Sigmoid colon (tissue), 4 donors: Measurements from ENCODE around the gene PARP4.

ENCODE experiments used
- EP300 ChIP-seq, 4 donors: sonication (generic); formaldehyde crosslinking; IDR thresholded peaks; one replicate each; pipeline ENCODE4 v1.6.1; 2017; ENCODE audit warnings: antibody characterized with exemption in 4 of 4
- POLR2A ChIP-seq, 2 donors: fragments of 450-650 bp; IDR thresholded peaks; one replicate each; pipeline ENCODE4 v1.6.1; 2016; ENCODE audit warnings: antibody characterized with exemption in 2 of 2, mild to moderate bottlenecking in 2 of 2, moderate library complexity in 2 of 2
- POLR2AphosphoS5 ChIP-seq, 4 donors: sonication (generic); formaldehyde crosslinking; IDR thresholded peaks; one replicate each; pipeline ENCODE4 v1.6.1; 2017; ENCODE audit warnings: antibody characterized with exemption in 4 of 4
- TF ChIP-seq, protein P1 (sequence below), 4 experiments: fragments of 450-650 bp in 3 of 4; fragments of 200-600 bp in 1 of 4; IDR thresholded peaks; one replicate each; pipeline ENCODE4 v1.5.1; 2016 to 2019; ENCODE audit warnings: antibody characterized with exemption in 4 of 4, mild to moderate bottlenecking in 3 of 4, moderate library complexity in 2 of 4

DNA sequence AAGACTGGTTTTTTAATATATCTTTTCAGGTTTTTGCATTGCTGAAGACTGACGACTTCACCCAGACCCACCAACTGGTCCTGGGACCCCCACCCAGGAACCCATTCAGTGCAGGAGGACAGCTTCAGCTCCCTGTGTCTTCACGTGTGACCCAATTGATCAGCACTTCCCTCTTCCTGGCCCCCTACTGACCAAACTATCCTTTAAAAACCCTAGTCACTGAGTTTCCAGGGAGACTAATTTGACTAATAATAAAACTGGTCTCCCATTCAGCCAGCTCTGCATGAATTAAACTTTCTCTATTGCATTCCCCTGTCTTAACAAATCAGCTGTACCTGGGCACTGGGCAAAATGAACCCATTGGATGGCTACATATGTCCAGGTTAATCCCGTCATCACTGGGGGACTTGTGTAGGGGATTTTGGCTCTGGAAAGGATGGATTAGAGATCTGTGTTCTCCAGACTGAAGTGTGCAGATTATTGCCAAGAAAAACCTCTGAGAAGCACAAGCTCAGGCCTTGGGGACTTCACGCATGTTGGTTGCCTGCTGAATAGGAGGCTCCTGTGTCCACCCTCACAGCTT lies 16.3 kb upstream of the PARP4 start:
- TF ChIP-seq, protein P1, sequence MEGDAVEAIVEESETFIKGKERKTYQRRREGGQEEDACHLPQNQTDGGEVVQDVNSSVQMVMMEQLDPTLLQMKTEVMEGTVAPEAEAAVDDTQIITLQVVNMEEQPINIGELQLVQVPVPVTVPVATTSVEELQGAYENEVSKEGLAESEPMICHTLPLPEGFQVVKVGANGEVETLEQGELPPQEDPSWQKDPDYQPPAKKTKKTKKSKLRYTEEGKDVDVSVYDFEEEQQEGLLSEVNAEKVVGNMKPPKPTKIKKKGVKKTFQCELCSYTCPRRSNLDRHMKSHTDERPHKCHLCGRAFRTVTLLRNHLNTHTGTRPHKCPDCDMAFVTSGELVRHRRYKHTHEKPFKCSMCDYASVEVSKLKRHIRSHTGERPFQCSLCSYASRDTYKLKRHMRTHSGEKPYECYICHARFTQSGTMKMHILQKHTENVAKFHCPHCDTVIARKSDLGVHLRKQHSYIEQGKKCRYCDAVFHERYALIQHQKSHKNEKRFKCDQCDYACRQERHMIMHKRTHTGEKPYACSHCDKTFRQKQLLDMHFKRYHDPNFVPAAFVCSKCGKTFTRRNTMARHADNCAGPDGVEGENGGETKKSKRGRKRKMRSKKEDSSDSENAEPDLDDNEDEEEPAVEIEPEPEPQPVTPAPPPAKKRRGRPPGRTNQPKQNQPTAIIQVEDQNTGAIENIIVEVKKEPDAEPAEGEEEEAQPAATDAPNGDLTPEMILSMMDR (IDR thresholded peaks at IDR 0.05), result no peak
- TF ChIP-seq POLR2AphosphoS5 (IDR thresholded peaks at IDR 0.05), result no peak
- no peak for TF ChIP-seq POLR2A (IDR thresholded peaks at IDR 0.05)
- no peak for TF ChIP-seq EP300 (IDR thresholded peaks at IDR 0.05)
